Right lobe of liver (tissue), 6 donors: ENCODE data around the gene GUK1. TPM values are rescaled to one million over a fixed set of nuclear protein-coding genes. Genes with fewer than 3 reads are reported as not detected.

Experiments used
- ATAC-seq, 4 donors: fragments of 200-7000 bp; cut with Tn5 transposase; one replicate each; pipeline ENCODE4 v1.9.1; 2020; ENCODE audit warnings: mild to moderate bottlenecking in 4 of 4, moderate library complexity in 4 of 4
- DNase-seq, 3 donors: peaks; one replicate each; pipeline ENCODE4 v3.0.0-alpha.2; 2020
- H3K27ac ChIP-seq, 3 donors: fragments of 200-600 bp; one replicate each; pipeline ENCODE4 v1.8.0; 2022
- H3K27me3 ChIP-seq, 2 donors: fragments of 200-600 bp; one replicate each; pipeline ENCODE4 v1.8.0; 2022
- H3K36me3 ChIP-seq, 4 donors: fragments of 200-600 bp; sonication (generic) in 1 of 4; one replicate each; pipeline versions ENCODE4 v1.5.1 to v1.8.0; 2017 to 2022; ENCODE audit warnings: control low read depth in 1 of 4
- H3K4me1 ChIP-seq, 4 donors: fragments of 200-600 bp; sonication (generic) in 1 of 4; one replicate each; pipeline versions ENCODE4 v1.5.1 to v1.8.0; 2017 to 2022; ENCODE audit warnings: control low read depth in 1 of 4
- H3K4me3 ChIP-seq, 3 donors: fragments of 200-600 bp; one replicate each; pipeline ENCODE4 v1.8.0; 2022
- H3K9me3 ChIP-seq, 4 donors: fragments of 200-600 bp; sonication (generic) in 1 of 4; one replicate each; pipeline versions ENCODE4 v1.5.1 to v1.8.0; 2017 to 2022; ENCODE audit warnings: control low read depth in 1 of 4
- POLR2A ChIP-seq: fragments of 450-650 bp; IDR thresholded peaks from one replicate; pipeline ENCODE4 v1.6.1; 2017; ENCODE audit warnings: antibody characterized with exemption, mild to moderate bottlenecking
- WGBS: methylation state at CpG from one replicate; pipeline ENCODE4 v1.1.6; 2018; ENCODE audit warnings: low coverage, low lambda C conversion rate; ENCODE audit not compliant: insufficient coverage; ENCODE audit errors: missing lambda C conversion rate; 5-methylcytosine and 5-hydroxymethylcytosine counted together
- intact Hi-C, 2 donors: fragments of 100-400 bp; cut with DNase I; formaldehyde crosslinking; loops; one replicate each; pipeline versions ENCODE4 v1.11.2 to v1.14.1; 2022
- total RNA-seq, 6 experiments: library from RNA; depleted of rRNA in 2 of 6; stranded (reverse); fragments of >200 nt in 2 of 6; fragmentation: NEBNext Ultra II Directional in 3 of 6; extraction: Animal tissue kit (Norgen Biotek cat#: 25700) in 3 of 6; gene quantifications; one replicate each; pipeline versions ENCODE4 v1.1.0 to v1.2.4, GENCODE V29; 2016 to 2023
- TF ChIP-seq, protein P1 (sequence below), 4 donors: fragments of 200-600 bp in 3 of 4; fragments of 450-650 bp in 1 of 4; IDR thresholded peaks; one replicate each; pipeline versions ENCODE4 v1.5.1 to v1.8.0; 2016 to 2022; ENCODE audit warnings: antibody characterized with exemption in 4 of 4, mild to moderate bottlenecking in 2 of 4
- donor health status: DM: no; HTN: yes; CAD: no.
- donor health status: DM: no; HTN: no; CAD: no.
- donor health status: DM: no; HTN: no; CAD: no.
- donor health status: DM: no; HTN: yes; CAD: no.
- donor health status: DM: no; HTN: yes; CAD: no.

Gene GUK1
- total RNA-seq, 6 experiments from 2014 or later: 78.0 to 235 (median 108) TPM

DNA sequence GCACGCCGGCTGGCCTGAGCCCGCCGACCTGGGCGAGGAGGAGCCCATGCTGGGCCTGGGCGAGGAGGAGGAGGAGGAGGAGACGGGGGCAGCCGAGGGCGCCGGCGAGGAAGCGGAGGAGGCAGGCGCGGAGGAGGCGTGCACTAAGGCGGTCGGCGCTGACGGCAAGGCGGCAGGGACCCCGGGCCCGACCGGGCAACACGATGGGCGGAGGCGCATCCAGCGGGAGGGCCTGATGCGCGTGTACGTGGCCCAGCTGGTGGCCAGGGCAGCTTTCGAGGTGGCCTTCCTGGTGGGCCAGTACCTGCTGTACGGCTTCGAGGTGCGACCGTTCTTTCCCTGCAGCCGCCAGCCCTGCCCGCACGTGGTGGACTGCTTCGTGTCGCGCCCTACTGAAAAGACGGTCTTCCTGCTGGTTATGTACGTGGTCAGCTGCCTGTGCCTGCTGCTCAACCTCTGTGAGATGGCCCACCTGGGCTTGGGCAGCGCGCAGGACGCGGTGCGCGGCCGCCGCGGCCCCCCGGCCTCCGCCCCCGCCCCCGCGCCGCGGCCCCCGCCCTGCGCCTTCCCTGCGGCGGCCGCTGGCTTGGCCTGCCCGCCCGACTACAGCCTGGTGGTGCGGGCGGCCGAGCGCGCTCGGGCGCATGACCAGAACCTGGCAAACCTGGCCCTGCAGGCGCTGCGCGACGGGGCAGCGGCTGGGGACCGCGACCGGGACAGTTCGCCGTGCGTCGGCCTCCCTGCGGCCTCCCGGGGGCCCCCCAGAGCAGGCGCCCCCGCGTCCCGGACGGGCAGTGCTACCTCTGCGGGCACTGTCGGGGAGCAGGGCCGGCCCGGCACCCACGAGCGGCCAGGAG, 18.3 kb downstream of the GUK1 start:
- DNase-seq: peak in 2 of 3 donors; percentile 17 to 52
- Histone ChIP-seq H3K4me1 (peaks cover 0 to 6% (median 0%) of the 10 kb centered on the region in 4 donors), H3K36me3 (no peaks in the 10 kb centered on the region), H3K27me3 (no peaks in the 10 kb centered on the region), H3K9me3 (no peaks in the 10 kb centered on the region), H3K4me3 (no peak overlapping the region), H3K27ac (no peak overlapping the region)
- intact Hi-C loops: no loop called here
- no peak for ATAC-seq
- no CpG with 5 or more reads among the region's 98 CpGs for WGBS
- TF ChIP-seq, protein P1, sequence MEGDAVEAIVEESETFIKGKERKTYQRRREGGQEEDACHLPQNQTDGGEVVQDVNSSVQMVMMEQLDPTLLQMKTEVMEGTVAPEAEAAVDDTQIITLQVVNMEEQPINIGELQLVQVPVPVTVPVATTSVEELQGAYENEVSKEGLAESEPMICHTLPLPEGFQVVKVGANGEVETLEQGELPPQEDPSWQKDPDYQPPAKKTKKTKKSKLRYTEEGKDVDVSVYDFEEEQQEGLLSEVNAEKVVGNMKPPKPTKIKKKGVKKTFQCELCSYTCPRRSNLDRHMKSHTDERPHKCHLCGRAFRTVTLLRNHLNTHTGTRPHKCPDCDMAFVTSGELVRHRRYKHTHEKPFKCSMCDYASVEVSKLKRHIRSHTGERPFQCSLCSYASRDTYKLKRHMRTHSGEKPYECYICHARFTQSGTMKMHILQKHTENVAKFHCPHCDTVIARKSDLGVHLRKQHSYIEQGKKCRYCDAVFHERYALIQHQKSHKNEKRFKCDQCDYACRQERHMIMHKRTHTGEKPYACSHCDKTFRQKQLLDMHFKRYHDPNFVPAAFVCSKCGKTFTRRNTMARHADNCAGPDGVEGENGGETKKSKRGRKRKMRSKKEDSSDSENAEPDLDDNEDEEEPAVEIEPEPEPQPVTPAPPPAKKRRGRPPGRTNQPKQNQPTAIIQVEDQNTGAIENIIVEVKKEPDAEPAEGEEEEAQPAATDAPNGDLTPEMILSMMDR (IDR thresholded peaks at IDR 0.05): no peak
- TF ChIP-seq POLR2A: no peak

DNA sequence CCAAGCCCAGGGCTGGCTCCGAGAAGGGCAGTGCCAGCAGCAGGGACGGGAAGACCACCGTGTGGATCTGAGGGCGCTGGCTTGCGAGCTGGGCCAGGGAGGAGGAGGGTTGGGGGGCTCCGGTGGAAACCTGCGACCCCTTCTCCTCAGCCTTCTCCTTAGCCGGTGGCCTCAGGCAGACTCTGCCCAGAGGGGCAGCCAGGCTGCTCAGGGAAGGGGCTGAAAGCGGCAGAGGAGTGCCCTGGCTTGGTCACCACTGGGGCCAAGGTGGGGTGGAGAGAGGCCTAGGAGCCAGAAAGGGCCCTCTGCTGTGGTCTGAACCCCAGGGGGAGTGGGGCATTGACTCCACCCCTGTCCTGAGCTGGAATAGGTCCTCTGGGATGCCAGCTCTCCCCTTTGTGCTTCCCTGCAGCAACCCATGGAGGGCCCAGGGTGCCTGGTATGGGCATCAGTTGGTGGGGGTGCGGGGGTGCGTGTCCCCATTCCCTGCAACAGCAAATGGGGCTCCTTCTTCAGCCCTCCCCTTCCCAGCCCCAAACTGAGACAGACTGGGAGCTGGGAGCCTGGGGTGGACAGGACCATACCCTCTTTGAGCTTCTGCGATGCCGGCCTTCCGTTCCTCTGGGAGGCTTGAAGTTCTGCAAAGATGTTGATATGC, 19.1 kb downstream of the GUK1 start:
- no peaks in the 10 kb centered on the region for H3K36me3 ChIP-seq
- H3K27ac ChIP-seq: no peak overlapping the region
- H3K4me1 ChIP-seq: peaks cover 0 to 6% (median 0%) of the 10 kb centered on the region in 4 donors
- H3K4me3 ChIP-seq: no peak overlapping the region
- 58% methylated on average over 4 of the region's 14 CpGs for WGBS
- TF ChIP-seq POLR2A: no peak
- TF ChIP-seq, protein P1 (IDR thresholded peaks at IDR 0.05): no peak
- intact Hi-C loops: no loop called here
- H3K27me3 ChIP-seq: no peaks in the 10 kb centered on the region
- H3K9me3 ChIP-seq: no peaks in the 10 kb centered on the region
- ATAC-seq: no peak
- DNase-seq: peak in 2 of 3 donors; percentile 11 to 41

GRCh38 chr1:228160201-228160761, 20.2 kb downstream of the GUK1 start:
- intact Hi-C loops: no loop called here
- peak in 2 of 3 donors; percentile 17 to 47 for DNase-seq
- WGBS: no CpG with 5 or more reads among the region's 15 CpGs

DNA sequence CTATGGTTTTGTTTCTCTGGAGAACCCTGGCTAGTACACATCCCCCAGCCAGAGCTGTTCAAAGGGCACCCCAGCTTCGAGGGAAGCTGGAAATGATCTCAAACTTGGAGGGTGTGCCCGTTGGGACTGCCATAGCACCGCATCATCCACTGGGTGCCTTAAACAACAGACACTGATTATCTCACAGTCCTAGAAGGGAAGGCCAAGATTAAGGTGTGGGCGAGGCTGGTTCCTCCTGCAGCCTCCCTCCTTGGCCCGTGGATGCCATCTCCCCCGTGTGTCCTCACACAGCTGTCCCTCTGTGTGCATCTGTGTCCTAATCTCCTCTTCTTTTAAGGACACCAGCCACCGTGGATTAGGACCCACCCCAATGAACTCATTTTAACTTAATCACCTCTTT, 21.3 kb downstream of the GUK1 start:
- Histone ChIP-seq H3K4me1 (peaks cover 0 to 6% (median under 1%) of the 10 kb centered on the region in 4 donors), H3K4me3 (no peak overlapping the region), H3K36me3 (no peaks in the 10 kb centered on the region), H3K9me3 (no peaks in the 10 kb centered on the region), H3K27me3 (no peaks in the 10 kb centered on the region), H3K27ac (no peak overlapping the region)
- WGBS: 45% methylated on average over 6 of the region's 7 CpGs
- ATAC-seq (no peak), DNase-seq (peak in 1 of 3 donors; percentile 8)
- TF ChIP-seq, protein P1 (IDR thresholded peaks at IDR 0.05): no peak
- no peak for TF ChIP-seq POLR2A
- intact Hi-C loops: no loop called here

More at GRCh38 chr1:228160201-228160761, 20.2 kb downstream of the GUK1 start:
- Histone ChIP-seq H3K36me3 (no peaks in the 10 kb centered on the region), H3K4me1 (peaks cover 0 to 6% (median 0%) of the 10 kb centered on the region in 4 donors), H3K27me3 (no peaks in the 10 kb centered on the region), H3K9me3 (no peaks in the 10 kb centered on the region), H3K27ac (no peak overlapping the region), H3K4me3 (no peak overlapping the region)
- no peak for TF ChIP-seq POLR2A
- TF ChIP-seq, protein P1 (IDR thresholded peaks at IDR 0.05): no peak
- ATAC-seq: no peak
